ENCODE results near the gene RNF180.

GRCh38 chr5:64163746-64164145 lies 1.9 kb upstream of the RNF180 start:
- no peak for TF ChIP-seq POLR2A (IDR thresholded peaks at IDR 0.05)
- TF ChIP-seq CTCF (IDR thresholded peaks at IDR 0.05), result no peak
